Head of caudate nucleus (tissue), 42 donors: Measurements from ENCODE around the gene MICAL2.

ENCODE experiments used
- DNase-seq, 42 donors: peaks; one replicate each; pipeline versions ENCODE4 v3.0.0 to v3.0.0-alpha.2; 2020 to 2021; ENCODE audit warnings: mixed read lengths in 7 of 42
- intact Hi-C: fragments of 100-400 bp; cut with DNase I; formaldehyde crosslinking; loops from one replicate; pipeline ENCODE4 v1.15.0; 2022

MICAL2 gene

GRCh38 chr11:12094872-12095800 is 15.3 kb upstream of the MICAL2 start:
- intact Hi-C loops, result no loop called here
- no peak for DNase-seq

DNA sequence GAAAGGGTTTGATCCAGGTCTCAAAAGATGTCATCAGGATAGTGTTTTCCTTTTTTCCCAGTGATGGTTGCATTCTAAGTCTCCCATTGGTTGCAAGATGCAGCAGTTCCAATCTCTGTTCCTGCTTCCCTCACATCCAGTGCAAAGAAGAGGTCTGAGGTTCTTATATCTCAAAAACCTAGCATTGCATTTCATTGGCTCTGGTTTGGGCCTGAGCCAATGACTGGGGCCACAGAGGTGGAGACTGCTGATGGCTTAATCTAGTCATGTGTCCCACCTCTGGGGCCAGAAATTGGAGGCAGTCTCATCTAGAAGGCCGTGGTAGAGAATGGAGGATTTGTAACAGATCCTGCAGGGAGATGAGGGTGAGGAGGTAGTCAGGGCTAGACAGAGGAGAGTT is 13.2 kb upstream of the MICAL2 start:
- intact Hi-C loops, result no loop called here
- DNase-seq, result no peak

- no peak for DNase-seq
- intact Hi-C loops, result no loop called here
Observed at GRCh38 chr11:12098601-12099000, 11.8 kb upstream of the MICAL2 start.

- no peak for DNase-seq
- intact Hi-C loops, result no loop called here
Observed at GRCh38 chr11:12099132-12099873, 11.1 kb upstream of the MICAL2 start.

GRCh38 chr11:12100429-12100828 is 10.0 kb upstream of the MICAL2 start:
- intact Hi-C loops, result loop anchor here (10.0 kb wide), 1 partner anchor 134 kb away; no protein-coding TSS in a partner anchor
- no peak for DNase-seq

GRCh38 chr11:12100841-12101242 is 9.5 kb upstream of the MICAL2 start:
- intact Hi-C loops, result loop anchor here (10.0 kb wide), 1 partner anchor 134 kb away; no protein-coding TSS in a partner anchor
- DNase-seq, result peak; percentile 40 to 94 (median 82)

GRCh38 chr11:12101318-12101717 is 9.1 kb upstream of the MICAL2 start:
- intact Hi-C loops, result loop anchor here (10.0 kb wide), 1 partner anchor 133 kb away; no protein-coding TSS in a partner anchor
- DNase-seq, result no peak

DNA sequence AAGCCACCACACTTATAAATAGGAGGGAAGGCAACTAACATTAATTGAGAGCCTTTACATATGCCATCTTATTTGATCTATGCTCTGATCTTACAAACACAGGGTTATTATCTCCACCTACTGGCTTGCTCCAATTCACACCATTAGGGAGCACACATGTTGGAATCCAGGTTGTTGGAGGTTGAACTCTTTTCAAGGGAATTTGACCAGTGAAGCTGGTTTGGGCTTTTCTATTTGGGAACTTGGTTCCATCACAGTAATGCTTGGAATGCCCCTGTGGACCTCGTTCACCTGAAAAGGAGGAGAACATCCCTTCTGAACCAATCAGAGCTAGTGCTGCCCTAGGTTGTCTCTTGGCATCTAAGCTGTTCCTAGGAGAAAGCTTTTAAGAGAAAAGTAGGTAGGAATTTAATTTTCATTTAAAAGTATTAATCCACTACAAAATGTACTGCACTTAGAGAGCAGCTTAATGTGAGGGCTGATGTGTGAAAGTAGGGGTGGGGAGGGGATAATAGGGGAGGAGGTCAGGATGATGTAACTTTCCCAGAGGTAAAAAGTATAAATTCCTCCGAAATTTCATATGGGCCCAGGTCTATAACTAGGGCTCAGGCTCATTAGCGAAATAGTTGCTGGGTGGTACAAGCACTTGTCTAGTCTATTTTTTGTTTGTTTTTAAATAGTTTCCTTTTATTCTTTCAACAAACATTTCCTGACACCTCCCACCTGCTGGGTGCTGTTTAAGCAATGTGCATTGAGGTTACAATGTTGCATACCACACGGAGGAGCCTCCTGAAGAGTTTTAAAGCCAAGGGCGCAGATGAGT is 7.6 kb upstream of the MICAL2 start:
- intact Hi-C loops, result loop anchor here (10.0 kb wide), 1 partner anchor 132 kb away; no protein-coding TSS in a partner anchor
- no peak for DNase-seq

- peak in 1 of 42 donors; percentile 14 for DNase-seq
- intact Hi-C loops, result loop anchor here (10.0 kb wide), 1 partner anchor 131 kb away; no protein-coding TSS in a partner anchor
Observed at GRCh38 chr11:12103411-12104225, 6.8 kb upstream of the MICAL2 start.

DNA sequence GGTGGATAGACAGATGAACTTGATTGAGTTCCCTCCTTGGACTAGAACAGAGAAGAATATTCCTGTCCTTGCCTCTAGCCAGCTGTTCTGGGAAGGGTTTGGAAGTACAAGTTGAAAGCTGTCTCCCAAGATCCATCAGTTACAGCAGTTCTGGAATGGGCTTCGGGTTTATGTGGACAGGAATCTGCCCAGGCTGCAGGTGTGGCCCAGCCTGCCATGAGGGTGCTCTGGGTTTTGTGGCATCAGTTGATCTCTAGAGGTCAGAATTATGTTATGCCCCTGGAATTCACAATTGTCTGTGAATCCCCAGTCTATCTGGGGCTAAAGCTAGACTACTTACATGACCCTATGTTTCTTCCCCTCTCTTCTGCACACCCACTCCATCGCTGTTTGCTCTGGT is 4.9 kb upstream of the MICAL2 start:
- no peak for DNase-seq
- intact Hi-C loops, result loop anchor here (10.0 kb wide), 1 partner anchor 129 kb away; no protein-coding TSS in a partner anchor

- no peak for DNase-seq
- intact Hi-C loops, result loop anchor here (10.0 kb wide), 1 partner anchor 129 kb away; no protein-coding TSS in a partner anchor
Observed at GRCh38 chr11:12106101-12106500, 4.3 kb upstream of the MICAL2 start.

DNA sequence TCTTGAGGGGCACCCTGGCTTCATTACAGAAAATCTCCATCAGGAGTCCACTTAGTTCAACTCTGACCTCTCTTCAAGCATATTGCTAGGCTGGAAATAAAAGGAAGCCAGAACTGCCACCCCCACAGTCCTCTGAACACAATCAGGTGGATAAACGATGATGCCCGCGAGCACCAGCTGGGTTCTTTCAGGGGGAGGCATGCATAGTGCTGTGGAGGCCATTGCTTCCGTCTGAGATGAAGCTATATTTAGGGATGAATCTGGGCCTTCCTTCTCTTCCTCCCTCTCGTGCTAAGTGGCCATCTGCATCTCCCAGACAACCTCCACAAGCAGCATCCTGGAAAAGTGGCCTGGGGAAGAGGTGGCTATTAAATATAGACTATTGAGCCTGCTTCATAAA is 3.9 kb upstream of the MICAL2 start:
- intact Hi-C loops, result loop anchor here (10.0 kb wide), 1 partner anchor 128 kb away; no protein-coding TSS in a partner anchor
- DNase-seq, result no peak

DNA sequence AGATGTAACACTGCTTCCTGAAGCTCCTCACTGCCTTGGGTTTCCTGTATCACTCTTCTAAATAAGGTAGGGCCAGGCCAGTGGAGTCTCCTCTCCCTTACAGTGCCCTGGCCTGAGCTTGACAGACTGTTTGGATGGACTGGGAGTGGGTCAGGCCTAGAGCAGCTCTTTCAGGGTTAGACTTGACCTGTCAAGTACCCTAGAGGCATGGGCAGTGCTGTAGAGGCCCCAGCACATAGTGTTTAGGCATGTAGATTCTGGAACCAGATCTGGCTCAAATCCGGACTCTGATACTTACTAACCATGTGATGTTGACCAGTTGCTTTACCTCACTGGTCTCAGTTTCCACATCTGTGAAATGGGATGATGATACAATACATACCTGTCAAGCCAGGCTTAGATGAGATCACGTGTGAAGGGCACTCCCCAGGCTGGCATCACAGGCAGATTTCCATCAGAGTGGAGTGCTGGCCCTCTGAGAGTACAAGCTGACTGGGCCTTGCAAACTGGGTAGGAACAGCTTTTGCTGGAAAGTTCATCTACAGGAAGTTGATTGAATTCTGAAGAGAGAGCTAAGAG is 1.4 kb upstream of the MICAL2 start:
- DNase-seq, result no peak
- intact Hi-C loops, result loop anchor here (10.0 kb wide), 1 partner anchor 126 kb away; no protein-coding TSS in a partner anchor

- no peak for DNase-seq
- intact Hi-C loops, result loop anchor here (10.0 kb wide), 1 partner anchor 125 kb away; no protein-coding TSS in a partner anchor
Observed at GRCh38 chr11:12109591-12110196, 696 bp upstream of the MICAL2 start.

DNA sequence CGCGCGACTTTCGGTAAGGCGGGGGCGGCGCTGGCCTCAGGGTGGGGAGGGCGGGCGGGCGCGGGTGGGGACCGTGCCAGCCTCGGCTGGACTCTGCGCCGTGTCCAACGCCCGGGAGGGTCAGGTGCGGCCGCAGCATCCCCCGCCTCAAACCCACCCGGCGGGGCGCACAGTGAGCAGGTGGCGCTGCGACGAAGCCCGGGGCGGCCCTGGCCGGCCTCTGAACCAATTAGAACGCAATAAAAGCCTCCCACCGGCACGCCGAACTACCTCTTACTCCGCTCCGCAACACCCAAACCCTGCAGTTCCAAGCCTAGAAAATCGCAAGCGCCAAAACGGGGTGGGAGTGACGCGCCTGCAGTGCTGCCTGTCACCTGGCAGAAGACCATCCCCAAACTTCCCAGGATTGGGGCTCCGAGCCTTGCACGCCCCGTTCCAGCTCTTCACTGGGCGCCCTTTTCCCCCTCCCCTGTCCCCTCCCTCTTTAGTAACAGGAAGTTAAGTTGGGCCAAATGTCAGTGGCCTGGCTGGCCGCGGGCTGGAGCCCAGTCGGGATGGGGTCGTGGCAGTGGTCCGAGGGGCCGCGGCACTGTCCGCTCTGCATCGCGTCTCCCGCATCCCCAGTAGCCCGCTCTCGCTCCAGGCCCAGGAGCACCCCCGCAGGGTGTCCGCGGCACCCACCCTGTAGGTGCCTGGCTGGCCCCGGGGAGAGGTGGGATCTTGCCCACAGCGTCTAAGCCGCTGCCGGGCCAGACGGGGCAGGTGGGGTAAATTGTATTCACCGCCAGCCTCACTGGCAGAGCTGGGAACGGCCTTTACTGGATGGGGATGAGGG is 541 bp downstream of the MICAL2 start:
- intact Hi-C loops, result no loop called here
- DNase-seq, result peak in 34 of 42 donors; percentile 8 to 64 (median 46)
